ENCODE data around the gene AFF1.
"Not testable (repeated sequence)": the region's sequence is repeated elsewhere in the genome, so short reads cannot be mapped to it uniquely, and the experiment has no call there.

Gene AFF1

GRCh38 chr4:87035881-87036509 is 101.2 kb downstream of the AFF1 start:
- DNase-seq (ENCODE audit: low spot score), result no peak

- no peak for DNase-seq (ENCODE audit: low spot score)
Measured at GRCh38 chr4:87036713-87037112, 101.9 kb downstream of the AFF1 start.

- DNase-seq (ENCODE audit: low spot score), result not testable (repeated sequence)
Measured at GRCh38 chr4:87037171-87037570, 102.4 kb downstream of the AFF1 start.

DNA sequence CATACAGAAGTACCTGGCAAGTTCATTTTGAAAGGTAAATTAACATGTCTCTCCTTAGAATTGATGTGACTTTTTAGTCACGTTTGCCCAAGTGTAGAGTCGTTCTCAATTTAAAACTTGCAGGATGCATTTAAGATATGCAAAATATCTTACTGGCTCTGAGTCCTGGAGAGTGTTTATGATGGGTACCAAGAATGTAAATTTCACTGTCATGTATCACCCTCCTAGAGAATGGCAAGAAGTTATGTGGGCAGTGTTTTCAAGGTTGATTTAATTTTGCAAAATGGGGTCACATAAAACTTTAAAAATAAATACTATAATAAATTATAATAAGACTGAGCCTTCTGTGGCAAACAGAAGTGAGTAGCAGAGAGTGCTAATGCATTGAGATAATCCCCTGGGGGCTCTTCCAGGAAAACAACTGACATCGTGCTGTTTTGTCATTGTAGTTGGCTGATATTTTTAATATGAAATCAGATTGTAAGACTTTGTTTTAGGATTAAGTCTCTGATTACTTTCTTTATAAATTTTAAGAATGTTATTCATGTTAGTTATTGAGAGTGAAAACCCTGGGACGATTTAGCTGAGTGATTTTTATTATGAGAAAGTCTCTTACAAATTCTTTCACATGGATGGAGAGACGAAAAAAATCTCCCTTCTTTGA is 103.0 kb downstream of the AFF1 start:
- DNase-seq (ENCODE audit: low spot score), result no peak

- DNase-seq (ENCODE audit: low spot score), result peak; percentile 77
Measured at GRCh38 chr4:87038837-87039615, 104.2 kb downstream of the AFF1 start.

- no peak for DNase-seq (ENCODE audit: low spot score)
Measured at GRCh38 chr4:87041141-87041540, 106.3 kb downstream of the AFF1 start.

DNA sequence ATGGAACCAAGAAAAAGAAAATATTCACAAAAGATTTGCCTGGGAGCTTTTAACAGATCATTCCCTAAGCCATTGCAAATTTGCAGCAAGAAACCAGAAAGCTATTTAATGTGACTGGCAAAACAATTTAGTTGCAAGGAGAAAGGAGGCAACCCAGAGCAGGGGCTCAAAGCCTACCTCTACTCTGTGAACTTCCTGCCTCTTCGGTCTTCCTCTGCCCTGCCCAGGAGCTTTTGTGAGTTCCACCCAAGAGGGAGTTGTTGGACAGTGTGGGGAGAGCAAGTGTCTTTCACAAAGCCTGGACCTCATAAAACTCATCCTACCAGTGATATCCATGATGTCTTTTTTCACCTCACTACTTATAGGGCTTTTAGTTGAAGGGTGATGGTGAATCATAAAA is 107.4 kb downstream of the AFF1 start:
- no peak for DNase-seq (ENCODE audit: low spot score)

DNA sequence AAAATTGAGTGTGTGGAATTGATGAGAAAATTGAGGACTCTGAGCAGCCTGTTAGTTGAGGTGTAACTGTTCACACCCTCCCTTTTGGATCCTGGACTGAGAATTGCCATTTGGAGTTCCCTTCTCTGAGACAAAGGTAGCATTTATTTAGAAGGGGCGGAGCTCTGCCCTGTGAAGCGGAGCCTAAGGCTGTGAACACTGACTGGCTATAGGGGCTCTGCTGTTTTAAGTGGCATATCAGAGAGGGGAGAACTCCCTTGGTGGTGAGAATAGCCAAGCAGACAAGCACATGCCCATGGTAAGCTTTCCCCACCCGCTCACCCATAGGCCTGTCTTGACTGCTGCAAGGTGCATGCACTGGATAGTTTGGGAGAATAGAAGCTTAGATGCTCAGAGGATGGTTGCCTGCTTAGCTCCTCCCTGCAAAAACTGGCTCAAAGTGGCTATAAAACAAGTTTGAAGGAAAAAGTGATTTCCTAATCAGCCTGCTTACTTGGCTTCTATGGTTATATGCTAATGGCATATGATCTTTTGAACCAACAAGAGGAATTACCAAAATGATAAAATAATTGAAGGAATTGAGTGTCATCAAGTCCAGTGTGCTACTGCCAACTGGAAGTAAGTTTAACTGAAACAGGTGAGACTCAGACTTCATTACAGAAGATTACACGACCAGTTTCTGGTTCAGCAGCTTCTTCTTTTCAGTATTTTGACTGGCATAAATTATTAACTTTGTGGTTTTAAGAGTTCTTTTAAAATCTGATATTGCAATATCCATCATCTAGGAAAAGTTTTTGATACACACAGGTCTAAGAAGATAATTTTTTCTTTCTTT is 108.4 kb downstream of the AFF1 start:
- no peak for DNase-seq (ENCODE audit: low spot score)

DNA sequence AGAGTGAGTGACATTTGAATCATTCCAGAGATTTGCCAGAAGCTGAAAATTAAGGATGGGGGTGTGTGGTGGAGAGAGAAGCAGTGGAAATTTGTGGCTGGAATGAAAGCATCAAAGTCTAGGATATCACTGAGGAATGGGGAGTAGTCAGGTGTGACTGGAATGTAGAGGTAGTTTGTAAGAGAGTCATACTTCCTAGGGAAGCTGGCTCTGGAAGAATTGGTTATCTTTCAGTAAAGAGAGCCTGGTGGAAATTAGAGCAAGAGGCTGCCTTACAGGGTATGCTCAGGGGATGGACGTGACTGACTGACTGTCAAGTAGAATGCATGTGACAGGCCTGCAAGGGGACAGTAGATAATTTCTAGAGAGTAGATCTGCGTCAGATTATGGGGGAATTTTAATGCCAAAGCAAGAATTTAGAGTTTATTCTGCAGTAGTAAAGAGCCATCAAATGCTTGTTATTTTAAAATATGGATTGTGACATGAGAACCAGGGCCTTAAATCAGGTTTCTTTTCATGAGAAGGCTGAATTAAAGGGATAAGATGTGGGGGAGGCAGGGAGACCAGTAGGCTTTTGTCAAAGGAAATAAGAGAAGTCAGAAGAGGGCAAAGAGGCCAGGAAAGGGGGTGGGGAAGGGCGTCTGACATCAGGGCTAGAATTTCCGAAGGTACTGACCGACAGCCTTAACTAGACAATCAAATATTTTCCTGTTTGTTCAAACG is 109.9 kb downstream of the AFF1 start:
- no peak for DNase-seq (ENCODE audit: low spot score)

DNA sequence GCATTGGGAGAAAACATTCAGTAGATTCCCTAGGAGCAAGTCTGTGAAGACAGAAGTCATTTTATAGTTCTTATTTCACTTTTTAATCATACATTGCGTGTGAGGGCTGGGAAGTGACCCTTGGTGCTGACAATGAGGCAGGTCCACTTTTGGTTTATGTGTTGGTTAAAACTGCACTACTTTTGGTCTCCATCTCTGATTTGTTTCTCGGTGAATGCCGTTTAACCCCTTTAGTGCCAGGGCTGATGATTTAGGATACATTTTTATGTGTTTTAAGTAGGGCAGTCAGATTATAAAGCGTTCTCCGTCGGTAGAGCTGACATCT is 110.4 kb downstream of the AFF1 start:
- no peak for DNase-seq (ENCODE audit: low spot score)

DNA sequence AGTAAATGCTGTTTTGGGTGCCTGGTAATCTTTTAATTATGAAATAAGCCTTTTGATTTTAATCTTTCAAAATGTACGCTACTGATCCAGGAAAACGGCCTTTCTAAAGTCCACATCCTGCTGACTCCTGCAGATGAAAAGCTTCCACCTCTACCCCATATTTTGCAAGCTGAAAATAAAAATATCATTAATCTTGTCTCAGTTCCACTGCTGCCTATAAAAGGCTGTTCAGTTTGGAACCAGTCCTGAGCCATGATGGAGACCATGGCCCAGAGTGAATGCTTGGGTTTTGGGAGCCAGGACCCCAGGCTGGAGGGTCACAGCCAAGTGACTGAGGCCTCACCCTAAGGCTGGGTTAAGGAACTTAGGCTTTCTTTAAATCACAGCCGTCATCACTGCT is 110.8 kb downstream of the AFF1 start:
- no peak for DNase-seq (ENCODE audit: low spot score)

GRCh38 chr4:87046121-87046551 is 111.3 kb downstream of the AFF1 start:
- no peak for DNase-seq (ENCODE audit: low spot score)

DNA sequence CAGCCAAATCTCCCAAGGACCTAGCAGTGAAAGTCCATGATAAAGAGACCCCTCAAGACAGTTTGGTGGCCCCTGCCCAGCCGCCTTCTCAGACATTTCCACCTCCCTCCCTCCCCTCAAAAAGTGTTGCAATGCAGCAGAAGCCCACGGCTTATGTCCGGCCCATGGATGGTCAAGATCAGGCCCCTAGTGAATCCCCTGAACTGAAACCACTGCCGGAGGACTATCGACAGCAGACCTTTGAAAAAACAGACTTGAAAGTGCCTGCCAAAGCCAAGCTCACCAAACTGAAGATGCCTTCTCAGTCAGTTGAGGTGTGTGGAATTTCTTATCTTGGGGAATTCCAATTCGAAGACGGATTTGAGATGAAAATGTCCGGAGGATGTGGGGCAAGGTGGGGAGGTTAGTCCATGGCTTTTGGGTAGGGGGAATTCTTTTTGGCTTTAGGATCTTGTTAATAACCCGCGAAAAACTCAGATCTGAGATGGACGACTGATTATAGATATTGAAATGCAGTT is 112.5 kb downstream of the AFF1 start:
- DNase-seq (ENCODE audit: low spot score), result no peak

GRCh38 chr4:87049508-87049907 is 114.7 kb downstream of the AFF1 start:
- no peak for DNase-seq (ENCODE audit: low spot score)

DNA sequence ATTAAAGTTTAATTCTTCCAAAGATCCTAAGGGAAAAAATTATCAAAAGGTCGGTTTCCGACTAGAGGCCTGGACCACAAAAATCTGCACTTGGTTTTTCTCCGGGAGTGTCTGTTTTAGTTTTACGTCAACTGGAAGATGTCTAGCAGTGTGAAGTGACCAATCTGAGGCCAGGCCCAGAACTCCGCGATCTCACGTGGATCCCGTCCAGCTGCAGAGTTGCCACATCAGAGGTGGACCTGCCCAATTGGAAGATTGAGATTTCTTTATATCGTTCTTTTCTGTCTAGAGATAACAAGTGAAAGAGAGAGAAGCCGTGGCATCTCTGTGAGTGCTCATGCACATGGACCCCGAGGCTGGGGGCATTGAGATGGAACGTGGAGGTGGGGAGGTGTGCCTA is 115.8 kb downstream of the AFF1 start:
- no peak for DNase-seq (ENCODE audit: low spot score)

DNA sequence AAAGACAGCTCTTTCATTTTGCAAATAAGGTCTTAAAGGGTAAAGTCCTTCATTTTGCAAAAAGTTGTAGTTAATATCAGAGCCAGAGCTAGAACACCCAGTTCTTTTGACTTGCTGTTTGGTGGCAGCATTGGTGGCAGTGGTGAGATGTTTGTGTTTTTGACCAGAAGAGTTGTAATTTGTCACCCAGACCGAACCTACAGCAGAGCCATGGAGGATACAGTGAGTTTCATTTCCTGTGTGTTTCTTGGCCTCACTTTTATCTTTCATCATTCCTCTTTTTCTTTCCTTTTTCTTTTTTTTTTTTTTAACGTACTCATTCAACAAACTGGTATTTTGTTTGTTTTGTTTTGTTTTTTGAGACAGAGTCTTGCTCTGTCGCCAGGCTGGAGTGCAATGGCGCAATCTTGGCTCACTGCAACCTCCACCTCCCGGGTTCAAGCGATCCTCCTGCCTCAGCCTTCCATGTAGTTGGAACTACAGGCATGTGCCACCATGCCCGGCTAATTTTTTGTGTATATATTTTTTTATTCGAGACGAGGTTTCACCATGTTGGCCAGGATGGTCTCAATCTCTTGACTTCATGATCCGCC is 116.4 kb downstream of the AFF1 start:
- DNase-seq (ENCODE audit: low spot score), result no peak

DNA sequence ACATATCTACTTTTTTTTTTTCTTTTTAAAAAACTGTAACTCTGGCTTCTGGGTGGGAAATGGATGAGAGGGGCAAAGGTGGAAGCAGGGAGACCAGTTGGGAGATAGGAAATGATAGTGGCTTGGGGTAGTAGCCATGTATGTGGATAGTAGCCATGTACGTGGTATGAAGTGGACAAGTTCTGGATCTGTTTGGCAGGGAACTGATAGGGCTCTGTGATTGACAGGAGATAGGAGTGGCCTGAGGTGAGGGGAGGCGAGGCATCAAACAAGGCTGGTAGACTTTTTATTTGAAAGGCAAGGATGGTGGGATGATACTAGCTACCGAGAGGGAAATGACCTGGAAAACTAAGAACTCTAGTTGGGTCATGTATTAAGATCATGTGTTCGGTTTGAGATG is 117.8 kb downstream of the AFF1 start:
- DNase-seq (ENCODE audit: low spot score), result no peak

GRCh38 chr4:87053176-87053658 is 118.4 kb downstream of the AFF1 start:
- no peak for DNase-seq (ENCODE audit: low spot score)

DNA sequence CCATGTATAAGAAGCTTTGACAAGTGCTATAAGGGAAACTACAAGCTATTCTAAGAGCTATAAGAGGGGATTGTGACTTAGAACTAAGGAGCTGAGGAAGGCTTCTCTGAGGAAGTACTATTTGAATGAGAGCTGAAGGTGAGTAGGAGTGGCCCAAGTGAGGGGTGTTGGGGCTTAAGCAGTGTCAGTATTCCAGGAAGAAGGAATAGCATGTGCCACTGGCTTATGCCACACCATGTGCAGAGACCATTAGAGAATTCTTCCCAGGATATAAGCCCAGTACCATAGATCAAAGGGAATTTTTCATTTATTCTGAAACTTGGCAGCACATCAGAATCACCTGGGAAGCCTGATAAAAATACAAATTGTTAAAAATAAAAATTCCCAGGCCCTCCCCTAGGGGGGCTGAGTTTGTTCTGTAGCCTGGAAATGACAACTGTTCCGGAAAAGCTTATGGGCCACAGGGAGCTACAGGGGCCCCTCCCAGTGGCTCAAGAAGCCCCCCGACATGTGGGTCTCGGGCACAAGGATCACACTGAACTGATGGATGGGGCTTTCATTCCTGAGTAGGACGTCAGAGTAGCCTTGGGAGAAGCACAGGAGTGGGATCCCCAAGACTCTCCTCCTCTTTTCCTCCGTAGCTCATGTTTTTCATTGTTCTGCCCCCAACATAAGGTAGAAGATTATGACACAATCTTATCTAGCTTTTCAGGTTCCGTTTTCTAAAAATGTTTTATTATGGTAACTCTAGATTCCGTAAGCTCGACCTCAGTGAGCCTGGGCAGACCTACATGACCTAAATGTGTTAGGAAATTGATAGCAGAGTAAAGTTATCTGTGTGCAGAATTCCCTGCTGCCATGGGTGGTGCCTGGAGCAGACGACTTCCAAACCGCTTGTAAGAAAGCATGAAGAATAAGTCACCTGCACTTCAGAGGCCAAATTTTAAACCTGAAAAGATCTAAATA is 119.3 kb downstream of the AFF1 start:
- no peak for DNase-seq (ENCODE audit: low spot score)

GRCh38 chr4:87054900-87055299 is 120.1 kb downstream of the AFF1 start:
- DNase-seq (ENCODE audit: low spot score), result no peak
